GM10847 (cell line): ENCODE data around the gene PCDHB10.
"Not testable (repeated sequence)": the region's sequence is repeated elsewhere in the genome, so short reads cannot be mapped to it uniquely, and the experiment has no call there.

ENCODE experiments used
- POLR2A ChIP-seq: IDR thresholded peaks from 2 replicates; pipeline ENCODE4 v1.6.1; 2011; ENCODE audit not compliant: insufficient read length; ENCODE audit errors: extremely low read depth

PCDHB10 gene

DNA sequence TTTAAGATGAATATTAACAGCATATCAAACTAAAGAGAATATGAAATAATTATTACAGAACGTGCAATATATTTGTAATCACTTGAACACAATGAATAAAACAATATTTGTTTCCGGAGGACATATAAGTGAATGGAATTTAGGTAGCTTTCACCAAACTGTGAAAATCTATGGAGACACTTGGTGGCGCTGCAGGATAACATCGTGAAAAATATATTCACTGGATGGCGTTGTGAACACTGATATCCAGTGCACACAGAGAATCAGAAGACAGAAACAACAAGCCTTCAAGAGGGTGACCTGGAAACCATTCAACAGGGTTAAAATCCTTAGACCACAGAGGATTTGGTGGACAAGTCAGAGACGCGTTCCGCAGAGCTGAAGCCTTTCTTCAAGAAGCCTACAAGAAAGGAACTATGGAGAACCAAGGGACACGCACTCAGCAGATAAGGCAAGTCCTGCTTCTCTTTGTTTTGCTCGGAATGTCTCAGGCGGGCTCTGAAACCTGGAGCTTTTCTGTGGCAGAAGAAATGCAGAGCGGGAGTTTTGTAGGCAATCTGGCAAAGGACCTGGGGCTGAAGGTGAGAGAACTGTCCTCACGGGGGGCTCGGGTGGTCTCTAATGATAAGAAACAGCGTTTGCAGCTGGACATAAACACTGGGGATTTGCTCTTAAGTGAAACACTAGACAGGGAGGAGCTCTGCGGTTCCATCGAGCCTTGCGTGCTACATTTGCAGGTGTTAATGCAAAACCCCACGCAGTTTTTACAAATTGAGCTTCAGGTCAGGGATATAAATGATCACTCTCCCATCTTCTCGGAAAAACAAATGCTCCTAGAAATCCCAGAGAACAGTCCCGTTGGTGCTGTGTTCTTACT lies 7.4 kb downstream of the PCDHB10 start, which contains the start of gene PCDHB11:
Gene PCDHB11, plus strand, starts transcription at position 269 of the 877 bp plus-strand sequence. Its CDS starts 148 bp downstream, at position 417.
- TF ChIP-seq POLR2A, result no peak

DNA sequence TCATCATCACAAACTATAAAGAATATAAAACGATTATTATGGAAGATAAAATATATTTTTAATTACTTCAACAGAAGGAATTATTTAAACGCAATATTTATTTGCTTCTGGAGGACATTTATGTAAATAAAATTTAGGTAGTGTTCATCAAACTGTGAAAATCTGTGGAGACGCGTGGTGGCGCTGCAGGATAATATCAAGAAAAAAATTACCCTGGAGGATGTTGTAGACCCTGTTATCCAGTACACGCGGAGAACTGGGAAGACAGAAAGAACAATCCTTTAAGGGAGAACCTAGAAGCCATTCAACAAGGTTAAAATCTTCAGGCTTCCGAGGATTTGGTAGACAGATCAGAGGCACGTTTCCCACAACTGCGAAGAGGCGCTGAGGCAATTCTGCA lies 16.3 kb downstream of the PCDHB10 start, which contains the start of gene PCDHB12:
Gene PCDHB12, plus strand, starts transcription at position 242 of the 400 bp plus-strand sequence. CDS start 189 bp downstream, outside the sequence.
- TF ChIP-seq POLR2A, result no peak

DNA sequence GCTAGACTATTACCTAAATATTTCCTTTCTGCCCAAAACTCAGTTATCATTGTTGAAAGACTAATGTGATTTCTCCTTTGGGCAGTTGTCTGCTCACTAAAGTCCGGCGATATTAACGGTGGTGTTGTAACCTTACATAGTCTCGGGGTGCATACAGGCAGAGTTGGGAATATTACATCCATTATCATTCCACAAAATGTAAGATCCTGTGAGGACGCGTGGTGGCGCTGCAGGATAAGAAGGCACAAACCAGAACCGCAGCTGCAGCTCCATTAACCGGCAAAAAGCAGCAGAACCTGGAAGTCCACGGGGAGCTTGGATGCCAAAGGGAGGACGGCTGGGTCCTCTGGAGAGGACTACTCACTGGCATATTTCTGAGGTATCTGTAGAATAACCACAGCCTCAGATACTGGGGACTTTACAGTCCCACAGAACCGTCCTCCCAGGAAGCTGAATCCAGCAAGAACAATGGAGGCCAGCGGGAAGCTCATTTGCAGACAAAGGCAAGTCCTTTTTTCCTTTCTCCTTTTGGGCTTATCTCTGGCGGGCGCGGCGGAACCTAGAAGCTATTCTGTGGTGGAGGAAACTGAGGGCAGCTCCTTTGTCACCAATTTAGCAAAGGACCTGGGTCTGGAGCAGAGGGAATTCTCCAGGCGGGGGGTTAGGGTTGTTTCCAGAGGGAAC lies 21.6 kb downstream of the PCDHB10 start, which contains the start of gene PCDHB13:
Gene PCDHB13, plus strand, starts transcription at position 264 of the 684 bp plus-strand sequence. Its CDS starts 205 bp downstream, at position 469.
- not testable (repeated sequence) for TF ChIP-seq POLR2A

DNA sequence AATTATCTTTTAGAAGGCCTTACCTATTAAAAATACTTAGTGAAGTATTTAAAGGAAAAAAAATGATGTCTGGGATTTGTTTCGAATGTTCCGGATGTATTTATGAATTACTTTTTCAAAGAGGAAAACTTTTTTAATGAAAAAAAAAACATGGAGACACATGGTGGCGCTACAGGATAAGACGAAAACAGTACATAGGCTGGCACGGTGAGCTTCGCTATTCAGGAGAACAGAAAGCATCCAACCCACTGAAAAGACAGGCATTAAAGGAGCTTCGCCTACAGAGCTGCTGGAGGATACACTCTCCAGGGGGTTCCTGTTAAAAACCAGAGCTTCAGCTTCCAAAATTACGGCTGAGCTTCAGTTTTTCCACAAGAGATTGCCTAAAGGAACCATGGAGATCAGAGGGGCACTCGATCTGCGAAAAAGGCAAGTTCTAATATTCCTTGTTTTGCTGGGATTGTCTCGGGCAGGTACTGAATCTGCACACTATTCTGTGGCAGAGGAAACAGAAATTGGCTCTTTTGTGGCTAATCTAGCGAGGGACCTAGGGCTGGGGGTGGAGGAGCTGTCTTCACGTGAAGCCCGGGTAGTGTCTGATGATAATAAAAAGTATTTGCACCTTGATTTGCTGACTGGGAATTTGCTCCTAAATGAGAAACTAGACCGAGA lies 31.1 kb downstream of the PCDHB10 start, which contains the start of gene PCDHB14:
Gene PCDHB14, plus strand, starts transcription at position 232 of the 672 bp plus-strand sequence. Its CDS starts 163 bp downstream, at position 395.
- no peak for TF ChIP-seq POLR2A

DNA sequence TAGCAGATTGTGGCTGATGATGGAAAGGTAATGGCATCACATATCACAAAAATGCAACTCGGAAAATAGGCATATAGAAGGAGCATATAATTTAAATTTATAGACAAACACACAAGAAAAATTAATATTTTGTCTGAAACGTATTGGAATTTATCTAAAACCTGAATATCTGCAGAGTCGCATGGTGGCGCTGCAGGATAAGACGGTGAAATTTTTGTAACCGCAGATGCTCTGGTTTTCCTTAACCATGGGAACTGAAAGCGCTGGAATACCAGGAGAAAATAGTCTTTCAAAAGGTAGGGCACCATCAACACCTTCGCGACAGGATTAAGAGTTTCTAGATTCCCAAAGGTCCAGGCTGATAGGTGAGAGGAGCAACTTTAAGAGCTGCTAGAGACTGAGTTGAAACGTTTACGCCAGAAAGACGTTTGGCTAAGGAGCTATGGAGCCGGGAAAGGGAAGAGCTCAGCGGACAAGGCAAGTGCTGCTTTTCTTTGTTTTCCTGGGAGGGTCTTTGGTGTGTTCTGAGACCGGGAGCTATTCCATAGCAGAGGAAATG lies 42.0 kb downstream of the PCDHB10 start:
- TF ChIP-seq POLR2A, result no peak

DNA sequence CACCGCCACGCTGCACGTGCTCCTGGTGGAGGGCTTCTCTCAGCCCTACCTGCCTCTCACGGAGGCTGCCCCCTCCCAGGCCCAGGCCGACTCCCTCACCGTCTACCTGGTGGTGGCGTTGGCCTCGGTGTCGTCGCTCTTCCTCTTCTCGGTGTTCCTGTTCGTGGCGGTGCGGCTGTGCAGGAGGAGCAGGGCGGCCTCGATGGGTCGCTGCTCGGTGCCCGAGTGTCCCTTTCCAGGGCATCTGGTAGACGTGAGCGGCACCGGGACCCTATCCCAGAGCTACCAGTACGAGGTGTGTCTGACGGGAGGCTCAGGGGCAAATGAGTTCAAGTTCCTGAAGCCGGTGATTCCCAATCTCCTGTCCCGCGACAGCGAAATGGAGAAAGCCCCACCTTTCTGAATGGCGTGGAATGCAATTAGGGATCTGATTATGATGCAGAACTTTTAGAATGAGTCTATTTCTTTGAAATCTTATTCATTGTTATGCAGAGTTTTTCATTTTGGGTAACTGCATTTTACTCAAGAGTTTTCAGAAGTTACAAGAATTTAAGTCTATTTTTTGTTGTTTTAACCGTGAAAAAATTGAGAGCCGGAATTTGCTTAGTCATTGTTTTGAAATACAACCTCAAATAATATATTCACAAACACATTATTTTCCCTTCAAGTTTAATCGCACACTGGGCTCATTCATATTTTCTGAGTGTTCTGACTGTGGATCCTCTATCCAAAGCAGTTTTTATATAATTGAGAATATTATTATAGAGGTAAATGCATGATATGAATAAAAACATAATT lies 44.6 kb downstream of the PCDHB10 start:
- no peak for TF ChIP-seq POLR2A

DNA sequence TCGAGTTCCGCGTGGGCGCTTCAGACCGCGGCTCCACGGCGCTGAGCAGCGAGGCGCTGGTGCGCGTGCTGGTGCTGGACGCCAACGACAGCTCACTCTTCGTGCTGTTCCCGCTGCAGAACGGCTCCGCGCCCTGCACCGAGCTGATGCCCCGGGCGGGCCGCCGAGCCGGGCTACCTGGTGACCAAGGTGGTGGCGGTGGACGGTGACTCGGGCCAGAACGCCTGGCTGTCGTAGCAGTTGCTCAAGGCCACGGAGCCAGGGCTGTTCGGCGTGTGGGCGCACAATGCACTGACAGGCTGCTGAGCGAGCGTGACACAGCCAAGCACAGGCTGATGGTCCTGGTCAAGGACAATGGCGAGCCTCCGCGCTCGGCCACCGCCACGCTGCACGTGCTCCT lies 49.3 kb downstream of the PCDHB10 start:
- no peak for TF ChIP-seq POLR2A
